ENCODE measurements around the gene PHF20.
"Not testable (repeated sequence)": the region's sequence is repeated elsewhere in the genome, so short reads cannot be mapped to it uniquely, and the experiment has no call there.

DNA sequence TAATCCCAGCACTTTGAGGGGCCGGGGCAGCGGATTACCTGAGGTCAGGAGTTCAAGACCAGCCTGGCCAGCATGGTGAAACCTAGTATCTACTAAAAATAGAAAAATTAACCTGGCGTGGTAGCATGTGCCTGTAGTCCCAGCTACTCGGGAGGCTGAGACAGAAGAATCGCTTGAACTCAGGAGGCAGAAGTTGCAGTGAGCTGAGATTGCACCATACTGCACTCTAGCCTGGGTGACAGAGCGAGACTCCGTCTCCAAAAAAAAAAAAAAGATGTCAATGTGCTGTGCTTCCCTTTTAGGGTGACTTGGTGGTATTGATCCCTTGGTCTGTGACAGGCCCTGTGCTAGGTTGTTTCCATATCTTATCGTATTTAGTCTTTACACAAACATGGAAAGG is 79.8 kb downstream of the PHF20 start:
- TF ChIP-seq, protein P1, sequence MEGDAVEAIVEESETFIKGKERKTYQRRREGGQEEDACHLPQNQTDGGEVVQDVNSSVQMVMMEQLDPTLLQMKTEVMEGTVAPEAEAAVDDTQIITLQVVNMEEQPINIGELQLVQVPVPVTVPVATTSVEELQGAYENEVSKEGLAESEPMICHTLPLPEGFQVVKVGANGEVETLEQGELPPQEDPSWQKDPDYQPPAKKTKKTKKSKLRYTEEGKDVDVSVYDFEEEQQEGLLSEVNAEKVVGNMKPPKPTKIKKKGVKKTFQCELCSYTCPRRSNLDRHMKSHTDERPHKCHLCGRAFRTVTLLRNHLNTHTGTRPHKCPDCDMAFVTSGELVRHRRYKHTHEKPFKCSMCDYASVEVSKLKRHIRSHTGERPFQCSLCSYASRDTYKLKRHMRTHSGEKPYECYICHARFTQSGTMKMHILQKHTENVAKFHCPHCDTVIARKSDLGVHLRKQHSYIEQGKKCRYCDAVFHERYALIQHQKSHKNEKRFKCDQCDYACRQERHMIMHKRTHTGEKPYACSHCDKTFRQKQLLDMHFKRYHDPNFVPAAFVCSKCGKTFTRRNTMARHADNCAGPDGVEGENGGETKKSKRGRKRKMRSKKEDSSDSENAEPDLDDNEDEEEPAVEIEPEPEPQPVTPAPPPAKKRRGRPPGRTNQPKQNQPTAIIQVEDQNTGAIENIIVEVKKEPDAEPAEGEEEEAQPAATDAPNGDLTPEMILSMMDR (conservative IDR thresholded peaks at IDR 0.05): not testable (repeated sequence)
- TF ChIP-seq ZFX (IDR thresholded peaks at IDR 0.05): not testable (repeated sequence)

Data from C4-2B (cell line).